ENCODE data around the gene PRR3.

The PRR3 gene

DNA sequence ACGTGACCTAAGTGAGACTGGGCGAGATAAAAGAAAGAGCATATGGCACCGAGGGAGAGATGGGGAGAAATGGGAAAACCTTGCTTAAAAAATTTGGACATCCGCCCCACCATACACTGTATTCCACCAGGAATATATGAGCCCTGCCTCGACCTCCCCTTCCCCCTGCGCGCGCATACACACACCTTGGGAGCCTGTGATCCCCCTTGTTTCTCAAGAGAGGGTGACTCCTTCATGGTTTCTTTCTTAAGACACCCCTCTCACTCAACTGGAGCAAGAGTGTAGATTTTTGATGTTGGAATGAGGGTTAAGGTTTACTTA lies 14.6 kb downstream of the PRR3 start:
- DNase-seq (ENCODE audit: low read depth), result no peak

DNA sequence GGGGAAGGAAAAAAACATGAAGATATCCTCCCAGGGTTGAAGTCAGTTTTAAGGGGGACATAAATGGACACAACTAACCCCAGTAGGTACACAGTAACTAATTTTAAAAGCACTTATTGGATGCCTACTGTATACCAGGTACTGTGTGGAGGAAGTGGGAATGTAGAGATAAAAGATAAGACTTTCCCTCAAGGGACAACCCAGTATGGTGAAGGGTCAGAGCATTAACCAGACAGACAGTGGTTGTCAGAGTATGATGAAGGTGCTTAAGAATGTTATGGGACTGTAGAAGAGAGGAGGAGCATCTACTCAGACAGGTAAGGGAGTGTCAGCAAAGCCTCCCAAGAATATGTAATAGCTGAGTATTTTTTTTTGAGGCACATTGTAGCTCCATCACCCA lies 15.1 kb downstream of the PRR3 start:
- DNase-seq (ENCODE audit: low read depth), result no peak

DNA sequence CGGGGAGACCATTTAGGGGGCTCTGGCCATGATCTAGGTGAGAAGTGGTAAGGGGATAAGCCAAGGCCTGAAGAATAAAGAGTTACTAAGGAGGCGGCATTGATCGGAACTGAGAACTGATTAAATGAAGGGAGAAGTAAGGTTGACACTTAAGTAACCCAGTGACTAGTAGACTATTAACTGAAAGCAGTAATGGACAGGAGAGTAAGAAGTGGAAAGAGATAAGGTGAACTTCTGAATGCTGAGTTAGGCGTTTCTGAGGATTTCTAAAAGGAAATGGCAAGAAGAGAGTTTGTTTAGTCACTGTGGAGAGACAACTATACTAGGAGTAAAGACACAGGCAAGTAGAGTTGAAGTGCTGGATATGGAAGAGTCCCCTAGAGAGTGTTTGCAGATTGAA lies 16.0 kb downstream of the PRR3 start:
- no peak for DNase-seq (ENCODE audit: low read depth)

DNA sequence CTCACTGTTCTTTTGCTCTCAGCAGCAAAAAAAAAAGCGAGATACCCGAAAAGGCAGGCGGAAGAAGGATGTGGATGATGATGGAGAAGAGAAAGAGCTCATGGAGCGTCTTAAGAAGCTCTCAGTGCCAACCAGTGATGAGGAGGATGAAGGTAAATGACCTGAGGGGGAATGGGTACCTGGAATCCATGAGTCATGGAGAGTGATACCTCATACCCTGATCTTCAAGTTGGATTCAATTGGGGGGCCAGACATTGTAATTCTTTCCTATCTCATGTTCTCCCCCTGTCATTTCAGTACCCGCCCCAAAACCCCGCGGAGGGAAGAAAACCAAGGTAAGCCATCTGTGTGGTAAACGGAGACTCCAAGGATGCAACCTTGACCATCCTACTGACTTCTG lies 21.0 kb downstream of the PRR3 start:
- no peak for DNase-seq (ENCODE audit: low read depth)

DNA sequence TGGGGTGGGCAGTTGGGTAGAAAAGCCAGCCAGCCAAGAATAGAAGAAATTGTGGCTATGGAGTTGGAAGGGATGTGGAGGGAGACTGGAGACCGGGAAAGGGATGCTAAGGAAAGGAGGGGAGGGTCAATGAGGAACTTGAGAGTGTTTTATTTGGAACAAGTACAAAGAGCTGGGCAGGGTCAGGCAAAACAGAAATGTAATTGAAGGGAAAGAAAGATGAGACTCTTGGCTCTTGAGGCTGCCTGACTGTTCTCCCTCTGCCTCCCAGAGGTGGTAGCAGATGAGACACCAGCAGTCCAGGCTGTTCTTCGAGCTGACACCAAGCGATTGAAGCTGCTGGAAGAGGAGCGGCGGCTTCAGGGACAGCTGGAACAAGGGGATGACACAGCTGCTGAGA lies 26.8 kb downstream of the PRR3 start:
- no peak for DNase-seq (ENCODE audit: low read depth)

DNA sequence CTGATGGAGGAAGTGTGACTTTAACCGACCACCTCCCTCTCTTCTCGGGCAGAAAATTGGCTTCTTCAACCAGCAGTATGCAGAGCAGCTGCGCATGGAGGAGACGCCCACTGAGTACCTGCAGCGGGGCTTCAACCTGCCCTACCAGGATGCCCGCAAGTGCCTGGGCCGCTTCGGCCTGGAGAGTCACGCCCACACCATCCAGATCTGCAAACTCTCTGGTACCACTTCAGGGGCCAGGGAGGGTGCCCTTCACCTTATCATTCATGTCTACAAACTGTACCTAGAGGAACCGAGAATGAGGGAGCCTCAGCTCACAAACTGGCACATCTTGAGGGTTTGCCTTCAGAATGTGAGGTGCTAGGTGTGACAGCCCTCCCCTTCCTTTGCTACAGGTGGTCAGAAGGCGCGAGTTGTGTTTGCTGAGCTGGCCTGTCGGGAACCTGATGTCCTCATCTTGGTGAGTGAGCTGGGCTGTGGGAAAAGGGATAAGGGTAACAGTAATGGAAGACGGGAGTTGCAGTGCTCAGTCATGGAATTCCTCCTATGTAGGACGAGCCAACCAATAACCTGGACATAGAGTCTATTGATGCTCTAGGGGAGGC lies 32.8 kb downstream of the PRR3 start:
- no peak for DNase-seq (ENCODE audit: low read depth)

DNA sequence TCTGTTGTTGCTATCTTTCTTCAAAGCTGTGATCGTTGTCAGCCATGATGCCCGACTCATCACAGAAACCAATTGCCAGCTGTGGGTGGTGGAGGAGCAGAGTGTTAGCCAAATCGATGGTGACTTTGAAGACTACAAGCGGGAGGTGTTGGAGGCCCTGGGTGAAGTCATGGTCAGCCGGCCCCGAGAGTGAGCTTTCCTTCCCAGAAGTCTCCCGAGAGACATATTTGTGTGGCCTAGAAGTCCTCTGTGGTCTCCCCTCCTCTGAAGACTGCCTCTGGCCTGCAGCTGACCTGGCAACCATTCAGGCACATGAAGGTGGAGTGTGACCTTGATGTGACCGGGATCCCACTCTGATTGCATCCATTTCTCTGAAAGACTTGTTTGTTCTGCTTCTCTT lies 33.4 kb downstream of the PRR3 start:
- no peak for DNase-seq (ENCODE audit: low read depth)

DNA sequence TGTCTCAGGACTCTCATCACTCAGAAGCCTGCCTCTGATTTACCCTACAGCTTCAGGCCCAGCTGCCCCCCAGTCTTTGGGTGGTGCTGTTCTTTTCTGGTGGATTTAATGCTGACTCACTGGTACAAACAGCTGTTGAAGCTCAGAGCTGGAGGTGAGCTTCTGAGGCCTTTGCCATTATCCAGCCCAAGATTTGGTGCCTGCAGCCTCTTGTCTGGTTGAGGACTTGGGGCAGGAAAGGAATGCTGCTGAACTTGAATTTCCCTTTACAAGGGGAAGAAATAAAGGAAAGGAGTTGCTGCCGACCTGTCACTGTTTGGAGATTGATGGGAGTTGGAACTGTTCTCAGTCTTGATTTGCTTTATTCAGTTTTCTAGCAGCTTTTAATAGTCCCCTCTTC lies 33.9 kb downstream of the PRR3 start:
- no peak for DNase-seq (ENCODE audit: low read depth)

DNA sequence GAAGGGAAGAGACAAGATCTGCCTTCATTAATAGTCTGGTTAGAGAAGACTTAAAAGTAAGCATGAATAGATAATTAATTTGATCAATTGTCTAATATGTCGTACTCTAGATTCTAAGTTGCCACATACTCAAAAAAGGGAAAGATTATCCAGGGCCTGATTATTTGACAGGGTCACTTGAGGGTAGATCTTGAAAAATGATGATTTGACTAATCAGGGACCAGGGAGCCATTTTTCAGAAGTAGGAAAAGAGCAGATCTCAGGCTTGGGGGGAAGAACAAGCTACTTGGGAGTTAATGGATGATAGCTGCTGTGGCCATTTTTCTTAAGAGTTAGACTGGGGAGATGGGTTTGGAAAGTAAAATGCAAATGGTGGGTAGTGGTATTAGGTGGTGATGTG lies 35.2 kb downstream of the PRR3 start:
- no peak for DNase-seq (ENCODE audit: low read depth)

DNA sequence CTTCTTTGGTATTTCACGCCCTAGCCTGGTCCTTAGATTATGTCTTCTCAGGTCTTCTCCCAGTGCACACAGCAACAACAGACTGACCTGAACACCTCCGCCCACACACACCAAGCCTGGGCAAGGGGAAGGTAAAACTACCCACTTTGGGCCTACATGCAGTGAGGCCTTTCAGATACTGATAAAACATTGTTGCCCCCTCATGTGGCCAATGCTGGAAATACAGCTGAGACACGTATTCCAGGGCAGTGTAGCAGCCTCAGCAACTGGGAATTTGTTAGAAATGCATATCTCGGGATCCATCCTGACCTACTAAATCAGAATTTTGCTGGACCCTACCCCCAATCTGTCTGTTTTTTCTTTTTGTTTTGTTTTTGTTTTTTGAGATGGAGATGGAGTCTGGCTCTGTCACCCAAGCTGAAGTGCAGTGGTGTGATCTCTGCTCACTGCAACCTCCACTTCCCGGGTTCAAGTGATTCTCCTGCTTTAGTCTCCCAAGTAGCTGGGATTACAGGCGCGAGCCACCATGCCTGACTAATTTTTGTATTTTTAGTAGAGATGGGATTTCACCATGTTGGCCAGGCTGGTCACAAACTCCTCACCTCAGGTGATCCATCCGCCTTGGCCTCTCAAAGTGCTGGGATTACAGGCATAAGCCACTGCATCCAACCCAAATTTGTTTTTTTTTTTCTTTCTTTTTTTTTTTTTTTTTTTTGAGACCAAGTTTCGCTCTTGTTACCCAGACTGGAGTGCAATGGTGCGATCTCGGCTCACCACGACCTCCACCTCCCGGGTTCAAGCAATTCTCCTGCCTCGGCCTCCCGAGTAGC lies 40.4 kb downstream of the PRR3 start:
- DNase-seq (ENCODE audit: low read depth), result peak; percentile 46

DNA sequence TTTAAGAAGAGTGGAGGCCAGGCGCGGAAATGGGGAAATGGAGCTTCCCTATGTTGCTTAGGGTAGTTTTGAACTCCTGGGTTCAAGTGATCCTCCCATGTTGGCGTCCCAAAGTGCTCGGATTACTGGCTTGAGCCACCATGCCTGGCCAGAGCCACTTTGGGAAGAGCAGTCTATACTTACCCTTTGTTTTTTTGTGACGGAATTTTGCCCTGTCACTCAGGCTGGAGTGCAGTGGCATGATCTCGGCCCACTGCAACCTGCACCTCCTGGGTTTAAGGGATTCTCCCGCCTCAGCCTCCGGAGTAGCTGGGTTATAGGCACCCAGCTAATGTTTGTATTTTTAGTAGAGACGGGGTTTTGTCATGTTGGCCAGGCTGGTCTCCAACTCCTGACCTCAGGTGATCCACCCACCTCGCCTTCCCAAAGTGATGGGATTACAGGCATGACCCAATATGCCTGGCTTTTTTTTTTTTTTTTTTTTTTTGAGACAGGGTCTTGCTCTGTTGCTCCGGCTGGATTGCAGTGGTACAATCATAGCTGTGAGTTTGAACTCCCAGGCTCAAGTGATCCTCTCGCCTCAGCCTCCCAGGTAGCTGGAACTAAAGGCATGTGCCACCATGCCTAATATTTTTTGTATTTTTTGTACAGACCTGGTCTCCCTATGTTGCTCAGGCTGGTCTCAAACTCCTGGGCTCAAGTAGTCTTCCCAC lies 42.0 kb downstream of the PRR3 start:
- no peak for DNase-seq (ENCODE audit: low read depth)

DNA sequence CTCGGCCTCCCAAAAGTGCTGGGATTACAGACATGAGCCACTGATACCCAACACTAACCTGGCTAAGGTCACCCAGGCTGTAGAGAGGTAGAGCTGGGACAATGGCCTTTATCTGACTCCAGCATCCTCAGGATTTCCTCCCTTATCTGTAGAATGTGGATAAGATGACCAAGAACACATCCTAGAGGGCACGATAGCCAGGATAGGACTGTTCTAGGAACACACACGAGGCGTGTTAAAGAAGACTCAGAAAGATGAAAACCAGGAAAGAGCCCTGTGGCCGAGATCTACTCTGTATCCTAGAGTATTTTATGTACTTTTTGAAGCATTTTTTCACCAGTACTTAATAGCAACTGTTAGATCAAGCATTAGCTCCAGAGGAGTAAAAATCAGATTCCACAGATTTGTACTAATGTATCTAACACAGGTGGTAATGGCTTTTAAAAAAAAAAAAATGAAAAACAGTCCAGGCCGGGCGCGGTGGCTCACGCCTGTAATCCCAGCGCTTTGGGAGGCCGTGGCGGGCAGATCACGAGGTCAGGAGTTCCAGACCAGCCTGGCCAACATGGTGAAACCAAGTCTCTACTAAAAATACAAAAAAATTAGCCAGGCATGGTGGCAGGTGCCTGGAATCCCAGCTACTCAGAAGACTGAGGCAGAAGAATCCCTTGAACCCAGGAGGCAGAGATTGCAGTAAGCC lies 42.7 kb downstream of the PRR3 start:
- DNase-seq (ENCODE audit: low read depth), result no peak

DNA sequence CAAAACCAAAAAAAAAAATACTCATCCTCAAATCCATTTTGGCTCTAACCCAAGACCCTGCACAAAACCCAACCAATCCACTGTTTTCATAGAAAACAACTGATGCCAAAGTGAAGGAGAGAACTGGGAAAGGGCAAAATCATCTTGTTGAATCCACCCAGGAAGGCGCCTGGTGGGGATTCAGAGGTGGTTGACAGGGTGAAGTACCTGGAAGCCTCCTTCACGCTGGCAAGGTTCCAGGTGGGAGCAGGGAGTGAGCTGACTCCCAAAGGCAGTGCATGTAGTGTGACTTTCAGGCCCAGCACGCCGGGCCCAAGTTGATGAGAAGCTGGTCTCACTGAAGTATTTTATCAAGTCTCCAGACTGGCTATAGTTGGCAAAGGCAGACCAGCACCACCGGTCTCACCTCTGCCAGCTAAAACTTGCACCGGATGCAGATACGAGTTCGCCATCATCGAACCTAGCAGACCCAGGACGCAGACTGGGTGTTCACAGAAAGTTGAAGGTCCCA lies 43.4 kb downstream of the PRR3 start:
- DNase-seq (ENCODE audit: low read depth), result no peak

DNA sequence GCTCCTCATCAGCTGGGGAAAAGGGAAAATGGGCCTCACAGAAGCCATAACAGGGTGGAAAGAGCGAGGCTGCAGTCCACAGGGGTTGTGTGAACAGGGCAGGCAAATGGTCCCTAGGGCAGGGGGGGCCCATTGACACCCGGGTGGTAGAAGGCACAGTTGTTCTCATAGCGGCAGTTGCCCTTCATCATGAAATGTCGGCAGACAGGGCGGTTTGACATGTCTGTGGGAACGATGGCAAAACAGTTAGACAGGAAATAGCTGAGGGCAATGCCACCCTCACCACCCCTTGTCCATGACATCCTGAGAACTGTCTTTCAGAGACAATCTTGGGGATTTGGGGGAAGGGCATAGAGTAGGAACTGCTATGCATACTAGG lies 44.3 kb downstream of the PRR3 start:
- DNase-seq (ENCODE audit: low read depth), result no peak

DNA sequence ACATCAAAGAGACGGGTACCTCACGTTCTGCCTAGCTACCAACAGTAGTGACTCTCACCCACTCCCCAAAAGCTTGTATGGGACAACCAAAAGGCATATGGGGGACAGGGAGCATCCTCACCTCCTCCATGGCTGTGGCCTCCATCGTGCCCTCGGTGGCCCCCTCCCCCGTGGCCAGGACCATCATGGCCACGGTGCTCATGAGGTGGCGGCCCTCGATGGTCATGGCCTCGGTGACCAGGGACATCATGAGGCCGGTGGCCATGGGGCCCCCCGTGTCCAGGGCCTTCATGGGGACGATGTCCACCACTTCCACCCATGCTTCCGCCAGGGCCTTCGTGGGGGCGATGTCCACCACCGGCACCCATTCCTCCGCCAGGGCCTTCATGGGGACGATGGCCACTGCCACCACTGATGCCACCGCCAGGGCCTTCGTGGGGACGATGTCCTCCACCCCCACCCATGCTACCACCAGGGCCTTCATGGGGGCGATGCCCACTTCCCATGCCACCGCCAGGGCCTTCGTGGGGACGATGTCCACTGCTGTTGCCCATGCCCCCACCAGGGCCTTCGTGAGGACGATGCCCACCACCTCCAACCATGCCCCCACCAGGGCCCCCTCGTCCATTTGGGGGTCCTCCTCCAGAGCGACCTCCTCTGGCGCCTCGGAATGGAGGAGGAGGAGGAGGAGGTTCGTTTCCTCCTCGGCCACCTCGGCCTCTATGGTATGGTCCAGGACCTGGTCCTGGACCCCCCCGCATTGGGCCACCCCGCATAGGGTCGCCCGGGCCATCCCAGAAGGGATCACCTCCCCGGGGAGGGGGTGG lies 44.9 kb downstream of the PRR3 start:
- no peak for DNase-seq (ENCODE audit: low read depth)

DNA sequence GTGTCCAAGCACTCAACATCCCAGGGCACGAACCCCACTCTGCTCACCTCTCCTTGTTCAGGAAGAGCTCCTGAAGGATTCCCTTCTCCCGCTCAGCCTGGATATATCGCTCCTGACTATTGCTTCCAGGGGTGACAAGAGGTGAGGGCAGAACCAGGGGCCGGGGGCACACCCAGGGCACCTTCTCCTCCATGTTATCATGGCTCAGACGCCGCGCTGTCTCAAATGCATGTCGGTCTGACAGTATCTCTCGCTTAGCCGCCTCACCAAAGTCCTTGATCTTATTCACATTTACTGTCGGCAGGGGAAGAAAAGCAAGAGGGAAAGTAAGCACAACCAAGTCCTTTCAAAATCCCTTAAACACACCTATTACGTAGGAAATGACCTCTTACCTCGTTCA lies 46.9 kb downstream of the PRR3 start:
- DNase-seq (ENCODE audit: low read depth), result no peak

DNA sequence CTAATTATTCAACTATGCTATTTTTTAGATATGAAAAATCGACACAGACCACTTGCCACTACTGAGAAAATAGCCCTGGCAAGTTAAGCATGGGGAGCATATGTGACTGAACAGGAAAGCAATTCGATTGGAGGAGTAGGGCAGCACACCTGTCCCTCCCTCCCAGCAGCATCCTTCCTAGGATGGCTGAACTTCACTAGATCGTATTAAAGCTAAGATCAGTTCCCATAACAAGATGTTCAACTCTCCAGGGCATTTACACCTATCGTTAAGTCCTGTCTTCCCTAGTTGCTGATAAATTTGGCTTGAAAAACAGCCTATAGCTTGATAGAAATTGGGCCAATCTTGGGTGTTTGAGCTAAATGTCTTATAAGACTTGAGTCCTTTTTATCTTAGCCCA lies 53.0 kb downstream of the PRR3 start:
- no peak for DNase-seq (ENCODE audit: low read depth)

DNA sequence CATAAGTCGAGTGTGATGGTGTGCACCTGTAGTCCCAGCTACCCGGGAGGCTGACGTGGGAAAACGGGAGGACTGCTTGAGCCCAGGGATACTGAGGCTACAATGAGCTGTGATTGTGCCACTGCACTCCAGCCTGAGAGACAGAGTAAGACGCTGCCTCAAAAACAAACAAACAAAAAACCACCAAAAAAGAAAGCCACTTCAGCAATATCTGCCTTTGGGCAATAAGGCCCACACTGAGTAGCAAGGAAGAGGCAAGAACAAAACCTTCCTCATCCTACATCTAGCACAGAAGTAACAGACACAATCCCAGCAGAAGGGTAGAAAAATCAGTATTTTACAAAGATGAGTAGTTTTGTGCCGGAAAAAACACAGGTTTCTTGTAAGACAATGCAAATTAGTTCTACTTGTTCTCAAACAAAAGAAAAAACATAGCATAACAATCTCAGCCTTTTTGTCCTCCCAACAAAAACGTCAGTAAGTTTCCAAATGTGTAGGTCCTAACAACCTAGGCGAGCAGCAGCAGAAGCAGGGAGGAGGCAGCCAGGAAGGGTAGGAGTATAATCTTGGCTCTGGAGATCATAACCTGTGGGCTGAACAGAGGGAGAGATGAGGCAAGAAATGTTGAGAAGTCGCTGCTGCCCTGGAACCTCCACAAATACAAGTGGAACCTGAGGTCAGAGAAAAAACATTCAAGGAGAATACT lies 54.2 kb downstream of the PRR3 start:
- no peak for DNase-seq (ENCODE audit: low read depth)

DNA sequence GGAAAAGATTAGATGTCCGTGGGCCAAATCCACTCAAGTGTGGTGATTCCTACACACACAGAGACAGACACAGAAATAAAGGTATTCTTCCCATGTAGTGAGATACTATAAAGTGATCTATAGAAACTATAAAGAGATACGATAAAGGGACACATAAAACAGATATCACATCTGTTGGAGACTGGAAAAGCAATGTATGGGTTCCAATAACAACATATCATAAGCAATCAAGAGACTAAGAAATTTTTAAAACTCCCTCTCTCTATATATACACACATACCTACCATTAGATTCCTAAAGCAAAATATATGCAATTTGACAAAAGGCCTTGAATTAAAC lies 54.7 kb downstream of the PRR3 start:
- no peak for DNase-seq (ENCODE audit: low read depth)

DNA sequence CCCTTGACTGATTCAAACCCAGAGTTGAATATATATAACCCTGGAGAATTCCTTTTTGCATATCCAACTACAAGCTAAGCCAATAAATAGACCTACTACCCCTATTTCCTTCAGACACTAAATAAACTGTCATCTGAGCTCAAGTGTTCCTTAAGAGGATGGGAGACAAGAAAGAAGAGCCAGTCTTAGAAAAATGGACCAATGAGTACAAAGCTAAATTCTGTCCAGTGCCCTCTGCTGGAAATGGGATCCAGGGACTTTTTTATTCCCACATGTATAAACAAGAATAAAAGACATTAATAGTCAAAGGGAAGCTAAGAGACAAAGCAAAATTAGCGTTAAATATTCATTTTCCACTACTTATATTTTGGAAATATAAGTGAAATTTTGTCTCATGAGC lies 55.1 kb downstream of the PRR3 start:
- no peak for DNase-seq (ENCODE audit: low read depth)

DNA sequence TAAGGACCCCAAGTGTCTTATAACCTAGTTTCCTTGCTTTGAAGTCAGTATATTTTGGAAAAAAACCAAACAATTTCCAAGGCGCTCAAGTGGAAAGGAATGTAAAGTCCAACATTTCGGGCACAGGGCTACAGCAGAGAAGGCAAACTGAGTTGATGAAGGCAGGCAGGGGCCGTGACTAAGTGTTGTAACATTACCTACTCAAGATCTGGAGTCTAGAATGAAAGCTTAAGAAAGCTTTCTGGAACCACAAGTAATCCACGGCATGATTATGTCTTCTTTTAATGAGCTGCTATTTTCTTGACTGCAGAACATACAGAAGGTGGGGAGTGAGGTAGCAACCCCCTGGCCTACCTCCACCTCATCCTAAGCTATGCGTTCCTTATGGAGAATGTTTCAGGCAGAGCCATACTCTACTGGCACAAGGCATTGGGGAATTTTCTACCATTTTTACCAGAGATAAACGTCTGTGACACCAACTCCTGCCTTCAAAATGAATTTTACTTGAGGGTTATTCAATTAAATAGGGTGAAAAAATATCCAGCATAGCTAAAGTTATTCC lies 55.7 kb downstream of the PRR3 start:
- DNase-seq (ENCODE audit: low read depth), result no peak

Data from T-helper 22 cell (primary cell).